HG02759 (cell line): ENCODE results near the gene FAM117A.
A peak's percentile ranks its signal among the peaks of the same experiment; 100 is the strongest.
"Not testable (repeated sequence)": the region's sequence is repeated elsewhere in the genome, so short reads cannot be mapped to it uniquely, and the experiment has no call there.

Source experiments
- ATAC-seq: cut with Tn5 transposase; IDR thresholded peaks from one replicate; pipeline ENCODE4 v1.9.1; 2021; ENCODE audit warnings: mild to moderate bottlenecking, moderate library complexity; ENCODE audit not compliant: unreplicated experiment

FAM117A gene

DNA sequence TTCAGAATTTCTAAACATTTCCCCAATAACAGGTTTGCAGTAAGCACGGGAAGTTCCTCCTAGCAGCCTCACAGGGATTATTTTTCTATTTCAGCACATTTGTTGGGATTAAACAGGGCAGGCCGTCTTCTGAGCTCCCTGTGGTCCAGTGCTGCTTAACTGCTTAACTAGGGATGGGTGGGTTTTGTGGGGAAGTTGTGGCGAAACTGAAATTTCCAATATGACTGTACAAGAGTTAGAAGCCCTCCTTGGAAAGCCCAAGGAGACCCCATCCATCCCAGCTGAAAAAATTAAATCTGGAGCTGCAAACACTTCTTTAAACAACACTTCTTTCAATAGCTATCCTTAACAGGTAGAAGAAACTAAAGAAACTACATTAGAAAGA is 22.2 kb downstream of the FAM117A start:
- no peak for ATAC-seq

DNA sequence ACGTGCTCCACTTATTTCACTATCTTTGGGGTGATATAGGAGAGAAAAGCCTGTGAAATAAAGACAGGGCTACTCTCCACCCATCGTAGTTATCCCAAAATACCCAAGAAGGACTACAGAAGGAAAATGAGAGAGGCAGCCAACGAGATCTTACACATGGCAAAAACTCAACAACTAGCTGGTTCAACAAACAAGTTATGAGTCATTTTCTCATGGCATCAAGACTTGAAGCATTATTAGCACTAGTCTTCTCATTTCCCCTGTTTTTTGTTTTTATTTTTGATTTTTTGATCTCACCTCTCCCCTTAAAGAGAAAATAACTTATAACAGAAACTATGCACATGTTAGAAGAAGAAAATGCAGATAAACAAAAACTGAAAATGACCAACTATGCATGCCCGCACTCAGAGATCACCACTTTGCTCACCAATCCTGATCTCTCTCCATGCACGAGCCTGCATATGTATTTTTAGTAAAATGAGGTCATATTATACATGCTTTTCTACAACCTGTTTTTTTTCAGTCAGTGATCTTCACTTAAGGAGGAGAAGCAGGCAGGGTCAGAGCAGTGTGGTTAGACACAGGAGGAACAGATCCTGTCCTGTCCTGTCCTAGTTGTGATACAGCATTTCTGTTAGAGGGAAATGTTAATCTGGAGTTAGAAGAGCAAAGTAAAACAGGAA is 22.8 kb downstream of the FAM117A start:
- no peak for ATAC-seq

- ATAC-seq: peak; percentile 58
Measured at GRCh38 chr17:49739641-49740271, 24.2 kb downstream of the FAM117A start.

DNA sequence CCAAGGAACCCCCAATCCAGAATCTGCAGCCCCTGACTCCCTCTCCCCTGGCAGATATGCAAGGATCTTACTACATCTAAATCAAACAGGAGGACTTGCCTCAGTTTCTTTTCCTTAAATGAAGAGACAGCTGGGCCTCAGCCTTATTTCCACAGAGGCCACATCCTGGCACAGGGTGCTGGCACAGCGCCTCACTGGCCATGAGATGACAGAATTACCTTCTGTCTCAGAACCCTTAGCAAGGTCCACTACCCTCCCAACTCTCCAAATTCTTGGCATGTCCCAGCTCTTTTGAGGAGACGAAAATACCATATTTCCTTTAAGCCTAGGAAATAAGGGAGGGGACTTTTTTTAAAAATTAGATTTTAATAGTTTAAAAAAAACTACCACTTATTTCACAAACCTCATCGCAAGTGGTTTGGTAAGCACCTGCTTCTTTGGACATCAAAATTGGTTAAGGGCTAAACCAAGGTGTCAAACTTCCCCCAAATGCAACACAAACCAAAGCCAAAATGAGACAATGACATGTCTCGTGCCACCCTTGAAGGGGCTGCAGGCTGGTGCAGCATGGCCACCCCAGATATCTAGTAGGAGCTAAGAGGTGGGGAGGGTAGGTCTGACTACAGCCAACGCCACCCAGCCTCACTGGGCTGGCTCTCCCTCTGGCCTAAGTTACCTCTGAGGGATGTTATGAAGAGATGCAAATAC is 25.3 kb downstream of the FAM117A start:
- ATAC-seq: no peak

DNA sequence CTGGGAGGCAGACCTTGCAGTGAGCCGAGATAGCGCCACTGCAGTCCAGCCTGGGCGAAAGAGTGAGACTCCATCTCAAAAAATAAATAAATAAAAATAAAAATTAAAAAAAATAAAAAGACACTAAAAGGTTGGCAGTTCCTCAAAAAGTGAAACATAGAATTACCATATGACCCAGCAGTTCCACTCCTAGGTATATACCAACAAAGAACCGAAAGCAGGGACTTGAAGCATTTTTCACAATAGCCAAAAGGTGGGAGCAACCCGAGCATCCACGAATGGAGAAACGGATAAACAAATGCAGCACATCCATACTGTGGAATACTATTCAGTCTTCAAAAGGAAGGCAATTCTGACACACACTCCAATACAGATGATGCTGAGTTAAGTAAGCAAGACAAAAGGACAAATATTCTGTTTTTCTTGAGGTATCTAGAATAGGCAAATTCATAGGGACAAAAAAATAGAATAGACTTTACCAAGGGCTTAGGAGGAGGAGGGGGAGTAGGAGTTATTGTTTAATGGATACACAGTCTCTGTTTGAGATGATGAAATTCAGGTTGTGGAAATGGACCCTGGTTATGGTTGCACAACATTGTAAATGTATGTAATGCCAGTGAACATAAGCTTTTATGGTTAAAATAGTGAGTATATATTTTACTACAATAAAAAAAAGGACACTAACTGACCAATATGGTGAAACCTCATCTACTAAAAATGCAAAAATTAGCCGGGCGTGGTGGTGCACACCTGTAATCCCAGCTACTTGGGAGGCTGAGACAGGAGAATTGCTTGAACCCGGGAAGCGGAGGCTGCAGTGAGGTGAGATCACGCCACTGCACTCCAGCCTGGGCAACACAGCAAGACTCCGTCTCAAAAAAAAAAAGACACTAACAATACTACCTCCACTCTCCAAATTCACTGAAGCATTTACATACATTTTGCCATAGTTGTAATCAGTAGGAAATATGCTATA is 29.1 kb downstream of the FAM117A start:
- ATAC-seq: no peak

DNA sequence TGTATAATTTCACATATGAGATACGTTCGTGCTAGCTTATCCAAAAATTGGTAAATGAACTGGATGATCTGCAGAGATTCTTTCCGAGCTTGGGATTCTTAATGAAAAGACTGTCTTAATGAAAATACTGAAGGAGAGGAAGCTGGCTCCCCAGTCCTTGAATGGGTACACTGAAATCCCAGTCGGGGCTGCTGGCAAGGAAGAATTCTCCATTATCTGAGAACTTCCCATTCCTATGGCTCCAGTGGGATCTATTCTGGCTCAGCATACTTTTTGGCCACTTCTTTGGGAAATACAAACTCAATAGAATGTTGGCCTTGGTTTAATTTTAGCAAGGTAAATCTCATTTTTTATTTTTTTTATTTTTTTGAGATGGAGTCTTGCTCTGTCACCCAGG is 32.5 kb downstream of the FAM117A start:
- no peak for ATAC-seq

GRCh38 chr17:49730785-49731434 is 33.0 kb downstream of the FAM117A start:
- no peak for ATAC-seq

- ATAC-seq: no peak
Measured at GRCh38 chr17:49730078-49730784, 33.7 kb downstream of the FAM117A start.

DNA sequence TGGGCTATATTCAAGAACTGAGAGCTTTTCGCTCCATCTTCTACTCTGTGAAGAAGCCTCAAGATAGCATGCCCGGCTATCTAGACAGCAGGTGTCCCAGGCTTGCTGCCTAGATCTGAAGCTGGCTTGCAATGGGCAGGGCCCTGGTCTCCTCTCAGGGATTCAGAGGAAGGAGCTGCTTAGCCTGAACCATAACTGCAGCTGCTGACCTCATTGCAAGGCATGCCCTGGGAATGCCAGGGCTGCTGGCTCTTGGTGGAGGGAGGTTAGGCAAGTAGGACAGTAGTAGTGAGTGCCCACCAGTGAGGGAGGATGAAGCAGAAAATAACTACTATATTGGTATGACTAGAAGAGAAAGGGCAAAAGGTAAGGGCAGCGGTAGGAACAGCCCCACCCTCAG is 34.9 kb downstream of the FAM117A start:
- no peak for ATAC-seq

DNA sequence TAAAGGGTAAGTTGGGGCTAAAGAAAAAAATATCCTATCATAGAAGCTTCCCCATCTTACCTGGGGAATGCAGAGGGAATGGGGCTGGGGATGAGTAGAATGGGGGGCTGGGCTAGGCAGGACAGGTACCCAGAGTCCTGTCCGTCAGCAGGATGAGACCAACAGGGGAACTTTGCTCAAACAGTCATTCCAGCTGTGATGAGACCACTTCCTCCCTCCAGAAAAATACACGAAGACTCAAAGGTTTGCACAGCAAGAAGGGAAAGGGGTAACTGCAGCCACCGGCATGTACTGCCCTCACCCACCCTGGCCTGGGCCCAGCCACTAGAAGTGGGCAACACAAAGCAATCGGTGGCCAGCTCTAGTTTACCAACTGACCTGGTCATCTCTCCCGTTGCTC is 35.5 kb downstream of the FAM117A start:
- ATAC-seq: no peak

DNA sequence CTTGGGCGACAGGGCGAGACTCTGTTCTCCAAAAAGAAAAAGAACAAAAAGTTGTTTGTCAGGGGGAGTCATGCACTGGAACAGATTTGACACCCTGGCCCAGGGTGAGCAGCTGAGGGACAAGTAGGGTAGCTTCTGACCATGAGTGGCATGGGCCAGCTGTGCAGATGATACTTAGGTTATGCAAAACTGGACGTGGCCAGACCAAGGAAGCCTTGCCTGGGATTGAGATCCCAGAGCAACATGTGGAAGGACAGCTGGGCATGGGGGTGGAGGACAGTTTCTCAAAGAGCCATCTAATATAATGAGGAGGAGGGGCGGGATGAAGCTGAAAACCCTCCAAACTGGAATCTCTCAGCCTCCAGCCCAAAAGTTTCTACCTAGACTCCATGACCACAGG is 36.6 kb downstream of the FAM117A start:
- ATAC-seq: no peak

GRCh38 chr17:49725452-49726130 is 38.3 kb downstream of the FAM117A start:
- ATAC-seq: no peak

DNA sequence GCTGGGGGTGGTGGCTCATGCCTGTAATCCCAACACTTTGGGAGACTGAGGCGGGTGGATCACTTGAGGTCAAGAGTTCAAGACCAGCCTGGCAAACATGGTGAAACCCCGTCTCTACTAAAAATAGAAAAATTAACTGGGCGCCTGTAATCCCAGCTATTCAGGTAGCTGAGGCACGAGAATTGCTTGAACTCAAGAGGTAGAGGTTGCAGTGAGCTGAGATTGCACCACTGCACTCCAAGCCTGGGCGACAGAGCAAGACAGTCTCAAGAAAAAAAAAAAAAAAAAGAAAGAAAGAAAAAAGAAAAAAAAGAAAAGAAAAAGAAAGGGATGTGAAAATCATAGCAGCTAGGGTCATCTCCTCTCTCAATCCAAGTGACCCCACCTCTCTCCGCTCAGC is 39.4 kb downstream of the FAM117A start:
- not testable (repeated sequence) for ATAC-seq

- no peak for ATAC-seq
Measured at GRCh38 chr17:49723423-49723822, 40.5 kb downstream of the FAM117A start.

- no peak for ATAC-seq
Measured at GRCh38 chr17:49722066-49722465, 41.9 kb downstream of the FAM117A start.

DNA sequence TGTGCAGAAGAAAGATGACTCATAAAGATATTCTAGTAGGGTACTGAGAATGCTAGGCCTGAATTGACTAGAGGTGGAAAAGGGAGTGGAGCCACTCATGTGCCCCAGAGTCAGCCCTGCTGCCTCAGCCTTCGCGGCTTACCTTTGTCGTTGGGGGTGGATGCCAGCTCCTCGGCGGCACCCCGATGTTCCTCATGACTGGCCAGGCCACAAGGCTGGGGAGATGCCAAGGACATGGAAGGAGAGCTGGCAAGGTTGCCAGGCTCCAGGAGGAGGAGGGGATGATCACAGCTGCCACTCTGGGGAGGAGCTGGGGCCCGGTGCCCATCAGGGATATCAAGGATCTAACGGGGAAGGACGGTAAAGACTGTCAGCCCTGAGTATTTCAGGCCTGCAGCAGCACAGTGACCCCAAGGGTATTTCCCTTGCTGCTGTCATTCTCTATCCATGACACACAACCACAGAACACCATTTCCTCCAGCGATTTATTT is 46.5 kb downstream of the FAM117A start:
- ATAC-seq: no peak

GRCh38 chr17:49716668-49717364 is 47.1 kb downstream of the FAM117A start:
- no peak for ATAC-seq

DNA sequence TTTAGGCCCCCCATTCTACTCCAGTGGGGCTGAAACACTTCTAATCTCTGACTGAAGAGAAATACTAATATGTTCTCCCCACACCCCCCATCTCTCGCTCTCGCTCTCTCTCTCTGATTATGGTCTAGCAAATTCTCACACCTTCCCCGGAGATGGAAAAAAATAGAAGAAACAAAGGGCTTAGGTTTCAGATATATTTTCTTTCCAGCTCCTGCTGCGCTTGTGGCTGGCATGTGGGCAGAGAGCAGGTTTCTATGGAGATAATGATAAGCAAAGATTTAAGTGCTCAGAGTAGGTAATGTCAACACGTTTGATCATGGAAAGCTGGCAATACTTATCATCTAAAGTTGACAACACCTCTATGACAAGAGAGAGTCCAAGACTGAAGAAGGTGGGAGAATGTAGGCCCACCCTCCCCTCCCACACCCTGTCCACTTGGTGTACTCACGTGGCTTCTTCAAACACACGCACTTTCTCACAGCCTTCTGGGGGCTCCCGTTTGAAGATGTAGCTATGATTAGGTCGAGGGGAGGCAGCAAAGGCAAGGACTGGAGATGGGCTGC is 48.1 kb downstream of the FAM117A start:
- ATAC-seq: no peak
